Measurements from ENCODE around the gene RTP1. TPM values are rescaled to one million over a fixed set of nuclear protein-coding genes. Genes with fewer than 3 reads are reported as not detected.

RTP1 gene
- total and polyA plus RNA-seq, 8 donors, result not detected

- DNase-seq, result peak in 1 of 6 donors; percentile 36
- FAIRE-seq, result no peak
- Histone ChIP-seq H3K9me3 (no peaks in the 10 kb centered on the region), H3K27ac (no peak overlapping the region), H3K4me1 (no peaks in the 10 kb centered on the region), H3K36me3 (no peaks in the 10 kb centered on the region), H3K4me3 (no peak overlapping the region), H3K27me3 (no peaks in the 10 kb centered on the region)
- TF ChIP-seq CTCF (IDR thresholded peaks at IDR 0.05), result no peak
- WGBS, 2 donors, result 56 to 59% methylated on average over 4 of the region's 4 CpGs
- ATAC-seq, result no peak
- intact Hi-C loops (cut with DNase I), result loop anchor here in 2 of 3 donors (5.0 to 10.0 kb wide), 2 partner anchors 450 to 462 kb away; partner anchors contain the start of gene SST (in 1 of the 2)
Measured at GRCh38 chr3:187222801-187223200, 25.5 kb downstream of the RTP1 start.

- ATAC-seq, result peak in 3 of 4 donors; percentile 10 to 36 (median 10)
Measured at GRCh38 chr3:187223799-187224198, 26.5 kb downstream of the RTP1 start.

GRCh38 chr3:187227658-187228258, 30.5 kb downstream of the RTP1 start:
- intact Hi-C loops (cut with DNase I), result loop anchor here in 2 of 3 donors (5.0 to 10.0 kb wide), 2 partner anchors 450 to 457 kb away; no protein-coding TSS in a partner anchor
- Histone ChIP-seq H3K27ac (no peak overlapping the region), H3K4me3 (no peak overlapping the region), H3K4me1 (no peaks in the 10 kb centered on the region), H3K27me3 (no peaks in the 10 kb centered on the region), H3K9me3 (no peaks in the 10 kb centered on the region), H3K36me3 (no peaks in the 10 kb centered on the region)
- ATAC-seq (no peak), FAIRE-seq (no peak), DNase-seq (no peak)
- no peak for TF ChIP-seq CTCF (IDR thresholded peaks at IDR 0.05)
- WGBS, 2 donors, result 79 to 83% methylated on average over 7 of the region's 7 CpGs

More at GRCh38 chr3:187223799-187224198, 26.5 kb downstream of the RTP1 start:
- H3K27me3 ChIP-seq, result no peaks in the 10 kb centered on the region
- H3K36me3 ChIP-seq, result no peaks in the 10 kb centered on the region
- no peaks in the 10 kb centered on the region for H3K4me1 ChIP-seq
- H3K4me3 ChIP-seq, result no peak overlapping the region
- DNase-seq (no peak), FAIRE-seq (no peak)
- 70 to 79% methylated on average over 3 of the region's 3 CpGs for WGBS, 2 donors
- no peak for TF ChIP-seq CTCF (IDR thresholded peaks at IDR 0.05)
- no peak overlapping the region for H3K27ac ChIP-seq
- H3K9me3 ChIP-seq, result no peaks in the 10 kb centered on the region
- intact Hi-C loops (cut with DNase I), result loop anchor here in 2 of 3 donors (5.0 to 10.0 kb wide), 2 partner anchors 449 to 461 kb away; partner anchors contain the start of gene SST (in 1 of the 2)

GRCh38 chr3:187228740-187229139, 31.5 kb downstream of the RTP1 start:
- intact Hi-C loops (cut with DNase I), result loop anchor here in 2 of 3 donors (5.0 to 10.0 kb wide), 2 partner anchors 449 to 456 kb away; no protein-coding TSS in a partner anchor
- Histone ChIP-seq H3K4me1 (no peaks in the 10 kb centered on the region), H3K36me3 (no peaks in the 10 kb centered on the region), H3K27me3 (no peaks in the 10 kb centered on the region), H3K9me3 (no peaks in the 10 kb centered on the region), H3K4me3 (no peak overlapping the region), H3K27ac (no peak overlapping the region)
- WGBS, 2 donors, result 72 to 87% methylated on average over 2 of the region's 2 CpGs
- ATAC-seq, result no peak
- no peak for DNase-seq
- TF ChIP-seq CTCF (IDR thresholded peaks at IDR 0.05), result no peak
- no peak for FAIRE-seq

GRCh38 chr3:187230011-187230410, 32.7 kb downstream of the RTP1 start:
- Histone ChIP-seq H3K4me1 (no peaks in the 10 kb centered on the region), H3K36me3 (no peaks in the 10 kb centered on the region), H3K27ac (no peak overlapping the region), H3K27me3 (no peaks in the 10 kb centered on the region), H3K9me3 (no peaks in the 10 kb centered on the region), H3K4me3 (no peak overlapping the region)
- intact Hi-C loops (cut with DNase I), result no loop called here
- WGBS, 2 donors, result 87 to 100% methylated on average over 1 of the region's 1 CpG
- ATAC-seq (no peak), FAIRE-seq (no peak), DNase-seq (no peak)
- TF ChIP-seq CTCF (IDR thresholded peaks at IDR 0.05), result no peak
